Measurements from ENCODE around the gene MYO9A.

Gene MYO9A

DNA sequence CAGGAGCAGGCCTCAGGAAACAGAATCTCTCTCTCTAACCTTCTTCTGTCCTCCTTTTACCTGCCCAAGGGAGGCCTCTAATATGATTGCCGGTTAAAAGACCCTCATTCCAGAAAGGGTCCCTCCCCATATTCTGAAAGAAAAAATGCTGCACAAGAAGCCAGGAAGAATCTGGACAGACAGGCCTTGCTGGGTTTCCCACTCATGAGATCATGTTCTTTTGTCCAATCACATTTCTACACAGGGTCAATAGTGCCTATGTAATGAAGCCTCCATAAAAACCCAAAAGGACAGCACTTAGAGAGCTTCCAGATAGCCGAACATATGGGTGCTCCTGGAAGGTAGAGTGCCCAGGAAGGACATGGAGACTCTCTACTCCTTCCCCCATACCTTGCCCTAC, 146.0 kb downstream of the MYO9A start:
- Histone ChIP-seq H3K9me3 (ENCODE audit: control insufficient read depth, insufficient read depth, low read depth, low read length) (no peaks in the 10 kb centered on the region), H3K4me1 (ENCODE audit: control insufficient read depth, insufficient read depth, low read length) (no peaks in the 10 kb centered on the region; the same call in 1 of the 2 replicates), H3K4me3 (ENCODE audit: low read depth, low read length) (no peak overlapping the region), H3K36me3 (ENCODE audit: control insufficient read depth in 2 of 2, insufficient read depth in 1 of 2, low read length in 2 of 2) (peaks cover 4 to 7% of the 10 kb centered on the region in 2 experiments; a peak in 2 of 3 replicates), H3K27ac (ENCODE audit: extremely low read depth, low read depth, low read length) (no peak overlapping the region)
- ChIA-PET CTCF (interaction anchor here (0.7 kb wide), 1 partner anchor 1388 kb away, joined by 3 read pairs; no protein-coding TSS in a partner anchor), POLR2A (no interaction called here)
- TF ChIP-seq ZNF426 (tag by site-specific recombination; IDR thresholded peaks at IDR 0.05) (no peak), ZFHX2 (tag by site-specific recombination; conservative IDR thresholded peaks at IDR 0.05) (no peak), ZNF366 (tag by site-specific recombination; conservative IDR thresholded peaks at IDR 0.05) (no peak), ZSCAN23 (tag by site-specific recombination; IDR thresholded peaks at IDR 0.05) (no peak), ZBTB7A (tag by site-specific recombination; IDR thresholded peaks at IDR 0.05; ENCODE audit: low read depth) (no peak), ZNF23 (tag by site-specific recombination; IDR thresholded peaks at IDR 0.05; ENCODE audit: borderline replicate concordance) (no peak), ZNF777 (tag by site-specific recombination; IDR thresholded peaks at IDR 0.05; ENCODE audit: borderline replicate concordance) (no peak)
- TF ChIP-seq, protein P1, sequence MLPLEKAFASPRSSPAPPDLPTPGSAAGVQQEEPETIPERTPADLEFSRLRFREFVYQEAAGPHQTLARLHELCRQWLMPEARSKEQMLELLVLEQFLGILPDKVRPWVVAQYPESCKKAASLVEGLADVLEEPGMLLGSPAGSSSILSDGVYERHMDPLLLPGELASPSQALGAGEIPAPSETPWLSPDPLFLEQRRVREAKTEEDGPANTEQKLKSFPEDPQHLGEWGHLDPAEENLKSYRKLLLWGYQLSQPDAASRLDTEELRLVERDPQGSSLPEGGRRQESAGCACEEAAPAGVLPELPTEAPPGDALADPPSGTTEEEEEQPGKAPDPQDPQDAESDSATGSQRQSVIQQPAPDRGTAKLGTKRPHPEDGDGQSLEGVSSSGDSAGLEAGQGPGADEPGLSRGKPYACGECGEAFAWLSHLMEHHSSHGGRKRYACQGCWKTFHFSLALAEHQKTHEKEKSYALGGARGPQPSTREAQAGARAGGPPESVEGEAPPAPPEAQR (tag by site-specific recombination; IDR thresholded peaks at IDR 0.05) = no peak
- TF ChIP-seq, protein P2, sequence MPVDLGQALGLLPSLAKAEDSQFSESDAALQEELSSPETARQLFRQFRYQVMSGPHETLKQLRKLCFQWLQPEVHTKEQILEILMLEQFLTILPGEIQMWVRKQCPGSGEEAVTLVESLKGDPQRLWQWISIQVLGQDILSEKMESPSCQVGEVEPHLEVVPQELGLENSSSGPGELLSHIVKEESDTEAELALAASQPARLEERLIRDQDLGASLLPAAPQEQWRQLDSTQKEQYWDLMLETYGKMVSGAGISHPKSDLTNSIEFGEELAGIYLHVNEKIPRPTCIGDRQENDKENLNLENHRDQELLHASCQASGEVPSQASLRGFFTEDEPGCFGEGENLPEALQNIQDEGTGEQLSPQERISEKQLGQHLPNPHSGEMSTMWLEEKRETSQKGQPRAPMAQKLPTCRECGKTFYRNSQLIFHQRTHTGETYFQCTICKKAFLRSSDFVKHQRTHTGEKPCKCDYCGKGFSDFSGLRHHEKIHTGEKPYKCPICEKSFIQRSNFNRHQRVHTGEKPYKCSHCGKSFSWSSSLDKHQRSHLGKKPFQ (tag by site-specific recombination; IDR thresholded peaks at IDR 0.05) = no peak
- TF ChIP-seq, protein P3, sequence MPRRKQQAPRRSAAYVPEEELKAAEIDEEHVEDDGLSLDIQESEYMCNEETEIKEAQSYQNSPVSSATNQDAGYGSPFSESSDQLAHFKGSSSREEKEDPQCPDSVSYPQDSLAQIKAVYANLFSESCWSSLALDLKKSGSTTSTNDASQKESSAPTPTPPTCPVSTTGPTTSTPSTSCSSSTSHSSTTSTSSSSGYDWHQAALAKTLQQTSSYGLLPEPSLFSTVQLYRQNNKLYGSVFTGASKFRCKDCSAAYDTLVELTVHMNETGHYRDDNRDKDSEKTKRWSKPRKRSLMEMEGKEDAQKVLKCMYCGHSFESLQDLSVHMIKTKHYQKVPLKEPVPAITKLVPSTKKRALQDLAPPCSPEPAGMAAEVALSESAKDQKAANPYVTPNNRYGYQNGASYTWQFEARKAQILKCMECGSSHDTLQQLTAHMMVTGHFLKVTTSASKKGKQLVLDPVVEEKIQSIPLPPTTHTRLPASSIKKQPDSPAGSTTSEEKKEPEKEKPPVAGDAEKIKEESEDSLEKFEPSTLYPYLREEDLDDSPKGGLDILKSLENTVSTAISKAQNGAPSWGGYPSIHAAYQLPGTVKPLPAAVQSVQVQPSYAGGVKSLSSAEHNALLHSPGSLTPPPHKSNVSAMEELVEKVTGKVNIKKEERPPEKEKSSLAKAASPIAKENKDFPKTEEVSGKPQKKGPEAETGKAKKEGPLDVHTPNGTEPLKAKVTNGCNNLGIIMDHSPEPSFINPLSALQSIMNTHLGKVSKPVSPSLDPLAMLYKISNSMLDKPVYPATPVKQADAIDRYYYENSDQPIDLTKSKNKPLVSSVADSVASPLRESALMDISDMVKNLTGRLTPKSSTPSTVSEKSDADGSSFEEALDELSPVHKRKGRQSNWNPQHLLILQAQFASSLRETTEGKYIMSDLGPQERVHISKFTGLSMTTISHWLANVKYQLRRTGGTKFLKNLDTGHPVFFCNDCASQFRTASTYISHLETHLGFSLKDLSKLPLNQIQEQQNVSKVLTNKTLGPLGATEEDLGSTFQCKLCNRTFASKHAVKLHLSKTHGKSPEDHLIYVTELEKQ (tag by site-specific recombination; IDR thresholded peaks at IDR 0.05; ENCODE audit: borderline replicate concordance) = no peak
- TF ChIP-seq, protein P4, sequence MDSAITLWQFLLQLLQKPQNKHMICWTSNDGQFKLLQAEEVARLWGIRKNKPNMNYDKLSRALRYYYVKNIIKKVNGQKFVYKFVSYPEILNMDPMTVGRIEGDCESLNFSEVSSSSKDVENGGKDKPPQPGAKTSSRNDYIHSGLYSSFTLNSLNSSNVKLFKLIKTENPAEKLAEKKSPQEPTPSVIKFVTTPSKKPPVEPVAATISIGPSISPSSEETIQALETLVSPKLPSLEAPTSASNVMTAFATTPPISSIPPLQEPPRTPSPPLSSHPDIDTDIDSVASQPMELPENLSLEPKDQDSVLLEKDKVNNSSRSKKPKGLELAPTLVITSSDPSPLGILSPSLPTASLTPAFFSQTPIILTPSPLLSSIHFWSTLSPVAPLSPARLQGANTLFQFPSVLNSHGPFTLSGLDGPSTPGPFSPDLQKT (IDR thresholded peaks at IDR 0.05; ENCODE audit: borderline replicate concordance, low read depth, low read length) = no peak
- TF ChIP-seq, protein P5, sequence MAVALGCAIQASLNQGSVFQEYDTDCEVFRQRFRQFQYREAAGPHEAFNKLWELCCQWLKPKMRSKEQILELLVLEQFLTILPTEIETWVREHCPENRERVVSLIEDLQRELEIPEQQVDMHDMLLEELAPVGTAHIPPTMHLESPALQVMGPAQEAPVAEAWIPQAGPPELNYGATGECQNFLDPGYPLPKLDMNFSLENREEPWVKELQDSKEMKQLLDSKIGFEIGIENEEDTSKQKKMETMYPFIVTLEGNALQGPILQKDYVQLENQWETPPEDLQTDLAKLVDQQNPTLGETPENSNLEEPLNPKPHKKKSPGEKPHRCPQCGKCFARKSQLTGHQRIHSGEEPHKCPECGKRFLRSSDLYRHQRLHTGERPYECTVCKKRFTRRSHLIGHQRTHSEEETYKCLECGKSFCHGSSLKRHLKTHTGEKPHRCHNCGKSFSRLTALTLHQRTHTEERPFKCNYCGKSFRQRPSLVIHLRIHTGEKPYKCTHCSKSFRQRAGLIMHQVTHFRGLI (tag by site-specific recombination; IDR thresholded peaks at IDR 0.05) = no peak

DNA sequence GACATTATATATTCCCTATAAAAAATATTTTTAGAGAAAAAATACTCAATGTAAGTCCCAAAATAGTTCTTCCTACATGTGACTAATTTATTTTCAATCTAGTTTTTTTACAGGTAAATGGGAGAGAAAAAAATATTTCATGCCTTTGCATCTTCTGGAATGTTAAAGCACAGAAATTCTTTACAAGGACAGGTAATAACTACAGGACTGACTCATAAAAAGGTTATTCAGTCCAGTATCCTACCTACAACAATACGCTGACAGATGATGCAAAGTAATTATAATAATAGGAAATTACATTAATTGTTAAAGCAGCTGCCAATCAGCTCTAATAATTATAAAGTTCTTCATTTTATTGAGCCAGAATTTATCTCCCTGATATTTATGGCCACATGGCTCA, 147.5 kb downstream of the MYO9A start:
- Histone ChIP-seq H3K4me3 (ENCODE audit: low read depth, low read length) (no peak overlapping the region), H3K27ac (ENCODE audit: extremely low read depth, low read depth, low read length) (no peak overlapping the region), H3K36me3 (ENCODE audit: control insufficient read depth in 2 of 2, insufficient read depth in 1 of 2, low read length in 2 of 2) (peaks cover 5 to 10% of the 10 kb centered on the region in 2 experiments), H3K9me3 (ENCODE audit: control insufficient read depth, insufficient read depth, low read depth, low read length) (no peaks in the 10 kb centered on the region), H3K4me1 (ENCODE audit: control insufficient read depth, insufficient read depth, low read length) (no peaks in the 10 kb centered on the region; the same call in 1 of the 2 replicates)
- CTCF ChIA-PET = interaction anchor here (0.7 kb wide), 1 partner anchor 226 kb away, joined by 3 read pairs; no protein-coding TSS in a partner anchor
- no peak for TF ChIP-seq PRDM1 (tag by site-specific recombination; IDR thresholded peaks at IDR 0.05)
- TF ChIP-seq, protein P6, sequence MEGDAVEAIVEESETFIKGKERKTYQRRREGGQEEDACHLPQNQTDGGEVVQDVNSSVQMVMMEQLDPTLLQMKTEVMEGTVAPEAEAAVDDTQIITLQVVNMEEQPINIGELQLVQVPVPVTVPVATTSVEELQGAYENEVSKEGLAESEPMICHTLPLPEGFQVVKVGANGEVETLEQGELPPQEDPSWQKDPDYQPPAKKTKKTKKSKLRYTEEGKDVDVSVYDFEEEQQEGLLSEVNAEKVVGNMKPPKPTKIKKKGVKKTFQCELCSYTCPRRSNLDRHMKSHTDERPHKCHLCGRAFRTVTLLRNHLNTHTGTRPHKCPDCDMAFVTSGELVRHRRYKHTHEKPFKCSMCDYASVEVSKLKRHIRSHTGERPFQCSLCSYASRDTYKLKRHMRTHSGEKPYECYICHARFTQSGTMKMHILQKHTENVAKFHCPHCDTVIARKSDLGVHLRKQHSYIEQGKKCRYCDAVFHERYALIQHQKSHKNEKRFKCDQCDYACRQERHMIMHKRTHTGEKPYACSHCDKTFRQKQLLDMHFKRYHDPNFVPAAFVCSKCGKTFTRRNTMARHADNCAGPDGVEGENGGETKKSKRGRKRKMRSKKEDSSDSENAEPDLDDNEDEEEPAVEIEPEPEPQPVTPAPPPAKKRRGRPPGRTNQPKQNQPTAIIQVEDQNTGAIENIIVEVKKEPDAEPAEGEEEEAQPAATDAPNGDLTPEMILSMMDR (tag by site-specific recombination; IDR thresholded peaks at IDR 0.05) = no peak
- TF ChIP-seq MEIS1 (CRISPR knock-in tag; IDR thresholded peaks at IDR 0.05; ENCODE audit: borderline replicate concordance) = no peak
- no peak for TF ChIP-seq ZFP41 (tag by site-specific recombination; IDR thresholded peaks at IDR 0.05; ENCODE audit: borderline replicate concordance)
- TF ChIP-seq, protein P7, sequence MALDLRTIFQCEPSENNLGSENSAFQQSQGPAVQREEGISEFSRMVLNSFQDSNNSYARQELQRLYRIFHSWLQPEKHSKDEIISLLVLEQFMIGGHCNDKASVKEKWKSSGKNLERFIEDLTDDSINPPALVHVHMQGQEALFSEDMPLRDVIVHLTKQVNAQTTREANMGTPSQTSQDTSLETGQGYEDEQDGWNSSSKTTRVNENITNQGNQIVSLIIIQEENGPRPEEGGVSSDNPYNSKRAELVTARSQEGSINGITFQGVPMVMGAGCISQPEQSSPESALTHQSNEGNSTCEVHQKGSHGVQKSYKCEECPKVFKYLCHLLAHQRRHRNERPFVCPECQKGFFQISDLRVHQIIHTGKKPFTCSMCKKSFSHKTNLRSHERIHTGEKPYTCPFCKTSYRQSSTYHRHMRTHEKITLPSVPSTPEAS (tag by site-specific recombination; IDR thresholded peaks at IDR 0.05) = no peak
- no peak for TF ChIP-seq ZNF624 (tag by site-specific recombination; IDR thresholded peaks at IDR 0.05)
- TF ChIP-seq, protein P8, sequence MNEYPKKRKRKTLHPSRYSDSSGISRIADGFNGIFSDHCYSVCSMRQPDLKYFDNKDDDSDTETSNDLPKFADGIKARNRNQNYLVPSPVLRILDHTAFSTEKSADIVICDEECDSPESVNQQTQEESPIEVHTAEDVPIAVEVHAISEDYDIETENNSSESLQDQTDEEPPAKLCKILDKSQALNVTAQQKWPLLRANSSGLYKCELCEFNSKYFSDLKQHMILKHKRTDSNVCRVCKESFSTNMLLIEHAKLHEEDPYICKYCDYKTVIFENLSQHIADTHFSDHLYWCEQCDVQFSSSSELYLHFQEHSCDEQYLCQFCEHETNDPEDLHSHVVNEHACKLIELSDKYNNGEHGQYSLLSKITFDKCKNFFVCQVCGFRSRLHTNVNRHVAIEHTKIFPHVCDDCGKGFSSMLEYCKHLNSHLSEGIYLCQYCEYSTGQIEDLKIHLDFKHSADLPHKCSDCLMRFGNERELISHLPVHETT (tag by site-specific recombination; IDR thresholded peaks at IDR 0.05) = no peak
- POLR2A ChIA-PET = no interaction called here
